Adrenal gland (tissue), 12 donors: Measurements from ENCODE around the gene INKA1. TPM values are rescaled to one million over a fixed set of nuclear protein-coding genes. Genes with fewer than 3 reads are reported as not detected.

ENCODE experiments used
- DNase-seq, 7 donors: peaks; one replicate each; pipeline ENCODE4 v3.0.0-alpha.2; 2019 to 2020
- H3K27ac ChIP-seq, 5 donors: fragments of 200-600 bp; sonication (generic) in 4 of 5; 1 replicate in 3 of 5; 2 replicates in 2 of 5; pipeline versions ENCODE4 v1.5.1 to v1.8.0; 2016 to 2020; ENCODE audit warnings: mild to moderate bottlenecking in 1 of 5
- H3K27me3 ChIP-seq: fragments of 200-600 bp; 2 replicates; pipeline ENCODE4 v1.8.0; 2021
- H3K36me3 ChIP-seq, 2 donors: fragments of 200-600 bp; replicated peaks in 1 of 2; 1 replicate in 1 of 2; 2 replicates in 1 of 2; pipeline versions ENCODE4 v1.5.1 to v1.8.0; 2018 to 2022
- H3K4me1 ChIP-seq, 2 donors: fragments of 200-600 bp; replicated peaks in 1 of 2; 1 replicate in 1 of 2; 2 replicates in 1 of 2; pipeline versions ENCODE4 v1.5.1 to v1.8.0; 2018 to 2021
- H3K4me3 ChIP-seq, 4 donors: fragments of 200-600 bp; sonication (generic) in 3 of 4; one replicate each; pipeline ENCODE4 v1.5.1; 2016 to 2018
- H3K9me3 ChIP-seq, 3 donors: fragments of 200-600 bp; sonication (generic) in 1 of 3; replicated peaks in 1 of 3; 1 replicate in 2 of 3; 2 replicates in 1 of 3; pipeline versions ENCODE4 v1.5.1 to v1.8.0; 2016 to 2021
- CTCF ChIP-seq, 6 experiments: fragments of 450-650 bp in 4 of 6; fragments of 200-600 bp in 2 of 6; sonication (generic) in 1 of 6; IDR thresholded peaks; 1 replicate in 5 of 6; 2 replicates in 1 of 6; pipeline versions ENCODE4 v1.5.1 to v1.8.0; 2016 to 2021; ENCODE audit warnings: antibody characterized with exemption in 6 of 6, mild to moderate bottlenecking in 2 of 6, moderate library complexity in 1 of 6
- POLR2A ChIP-seq, 2 donors: fragments of 450-650 bp; IDR thresholded peaks; one replicate each; pipeline ENCODE4 v1.6.1; 2017; ENCODE audit warnings: antibody characterized with exemption in 2 of 2, mild to moderate bottlenecking in 2 of 2, moderate library complexity in 1 of 2
- WGBS, 4 donors: extraction: QIAGEN DNeasy Blood & Tissue Kit in 2 of 4; methylation state at CpG; one replicate each; pipeline versions ENCODE4 v1.1.5 to v1.1.7; 2013 to 2017; 5-methylcytosine and 5-hydroxymethylcytosine counted together
- intact Hi-C, 2 donors: fragments of 100-400 bp; cut with DNase I; formaldehyde crosslinking; loops; one replicate each; pipeline versions ENCODE4 v1.14.1 to v1.15.0; 2022 to 2023
- polyA plus RNA-seq, 3 donors: library from polyadenylated mRNA; stranded (reverse); fragments of 200-250 nt in 2 of 3; fragments of 350-450 nt in 1 of 3; fragmentation: Illumina TruSeq in 1 of 3; extraction: RNeasy Lipid Tissue Mini Kit (QIAGEN cat#74804) in 1 of 3; gene quantifications; one replicate each; pipeline ENCODE4 v1.2.3, GENCODE V29; 2013 to 2014
- total RNA-seq, 9 donors: library from RNA; depleted of rRNA in 4 of 9; stranded (reverse); fragments of >200 nt in 4 of 9; fragments of 120-200 nt in 1 of 9; fragmentation: NEBNext Ultra II Directional in 1 of 9; extraction: Animal tissue kit (Norgen Biotek cat#: 25700) in 1 of 9; gene quantifications; one replicate each; pipeline versions ENCODE4 v1.1.0 to v1.2.4, GENCODE V29; 2013 to 2023
- donor health status: healthy with polysubstance abuse.
- donor health status: Bipolar disorder and iron deficiency.
- donor health status: DM: yes; HTN: yes; CAD: no.
- donor health status: DM: no; HTN: no; CAD: no.
- donor health status: DM: no; HTN: no; CAD: no.
- donor health status: DM: yes; HTN: yes; CAD: no.

INKA1 gene
- total and polyA plus RNA-seq, 12 donors: 0.35 to 15.2 (median 3.4) TPM

GRCh38 chr3:49791571-49791970 is 11.5 kb upstream of the INKA1 start:
- Histone ChIP-seq H3K27ac (no peak overlapping the region), H3K9me3 (no peaks in the 10 kb centered on the region), H3K4me1 (peaks cover 3 to 5% of the 10 kb centered on the region in 2 donors), H3K36me3 (no peaks in the 10 kb centered on the region), H3K4me3 (no peak overlapping the region), H3K27me3 (no peaks in the 10 kb centered on the region)
- DNase-seq: peak in 1 of 7 donors; percentile 3
- intact Hi-C loops: no loop called here
- 82 to 96% (median 89%) methylated on average over 4 of the region's 4 CpGs for WGBS, 4 donors
- TF ChIP-seq POLR2A (IDR thresholded peaks at IDR 0.05): no peak
- no peak for TF ChIP-seq CTCF (IDR thresholded peaks at IDR 0.05)

GRCh38 chr3:49792371-49793150 is 10.5 kb upstream of the INKA1 start:
- Histone ChIP-seq H3K4me3 (no peak overlapping the region), H3K4me1 (no peaks in the 10 kb centered on the region), H3K36me3 (no peaks in the 10 kb centered on the region), H3K27me3 (no peaks in the 10 kb centered on the region), H3K9me3 (no peaks in the 10 kb centered on the region), H3K27ac (no peak overlapping the region)
- 90 to 92% (median 91%) methylated on average over 8 to 10 of the region's 10 CpGs for WGBS, 4 donors
- intact Hi-C loops: no loop called here
- no peak for TF ChIP-seq CTCF (IDR thresholded peaks at IDR 0.05)
- no peak for TF ChIP-seq POLR2A (IDR thresholded peaks at IDR 0.05)
- peak in 1 of 7 donors; percentile 8 for DNase-seq

GRCh38 chr3:49793486-49794085 is 9.5 kb upstream of the INKA1 start:
- Histone ChIP-seq H3K27ac (no peak overlapping the region), H3K4me3 (no peak overlapping the region), H3K4me1 (no peaks in the 10 kb centered on the region), H3K27me3 (no peaks in the 10 kb centered on the region), H3K36me3 (no peaks in the 10 kb centered on the region), H3K9me3 (no peaks in the 10 kb centered on the region)
- no peak for TF ChIP-seq POLR2A (IDR thresholded peaks at IDR 0.05)
- TF ChIP-seq CTCF (IDR thresholded peaks at IDR 0.05): no peak
- peak in 1 of 7 donors; percentile 6 for DNase-seq
- 89 to 93% (median 93%) methylated on average over 13 of the region's 13 CpGs for WGBS, 4 donors
- intact Hi-C loops: no loop called here

GRCh38 chr3:49794431-49794830 is 8.6 kb upstream of the INKA1 start:
- no peaks in the 10 kb centered on the region for H3K4me1 ChIP-seq
- intact Hi-C loops: no loop called here
- no peak for DNase-seq
- 80 to 92% (median 84%) methylated on average over 3 to 4 of the region's 4 CpGs; no CpG with 5 or more reads in 1 of the 4 donors for WGBS, 4 donors
- TF ChIP-seq POLR2A (IDR thresholded peaks at IDR 0.05) (no peak), CTCF (IDR thresholded peaks at IDR 0.05) (no peak)
- no peak overlapping the region for H3K4me3 ChIP-seq
- H3K36me3 ChIP-seq: no peaks in the 10 kb centered on the region
- no peaks in the 10 kb centered on the region for H3K9me3 ChIP-seq
- no peak overlapping the region for H3K27ac ChIP-seq
- H3K27me3 ChIP-seq: no peaks in the 10 kb centered on the region
